H1 (cell line): ENCODE measurements around the gene TXNDC5. TPM values are rescaled to one million over a fixed set of nuclear protein-coding genes. Genes with fewer than 3 reads are reported as not detected.

ENCODE experiments used
- EZH2 ChIP-seq: fragments of 200-600 bp; sonication (generic); IDR thresholded peaks from 2 replicates; pipeline ENCODE4 v1.7.1; 2012; ENCODE audit warnings: low read depth, mild to moderate bottlenecking, moderate library complexity, low read length, inconsistent platforms; ENCODE audit not compliant: severe bottlenecking
- SUZ12 ChIP-seq: fragments of 200-600 bp; sonication (generic); IDR thresholded peaks from 2 replicates; pipeline ENCODE4 v1.6.1; 2012; ENCODE audit warnings: mild to moderate bottlenecking, inconsistent platforms, low read length, moderate library complexity, mixed read lengths
- TAF7 ChIP-seq: optimal IDR thresholded peaks from 2 replicates; pipeline ENCODE3; 2011; ENCODE audit warnings: low read depth, mild to moderate bottlenecking, inconsistent platforms, low read length, moderate library complexity, borderline replicate concordance
- TBP ChIP-seq: IDR thresholded peaks from 2 replicates; pipeline ENCODE4 v1.6.1; 2011; ENCODE audit warnings: low read depth, low read length, improper control_type of control experiment
- polyA plus RNA-seq, 7 experiments: library from polyadenylated mRNA; depleted of rRNA in 3 of 7; stranded (reverse) in 5 of 7; unstranded in 2 of 7; fragments of >200 nt in 5 of 7; fragments of 200-250 nt in 2 of 7; gene quantifications; 1 replicate in 5 of 7; 2 replicates in 1 of 7; 4 replicates in 1 of 7; pipeline versions ENCODE4 v1.2.1 to v1.2.3, GENCODE V29; 2011 to 2013; ENCODE audit warnings: missing spikeins in 2 of 7, mixed read lengths in 2 of 7
- total RNA-seq: library from RNA; stranded (reverse); fragmentation: NEBNext Ultra II Directional; extraction: Animal tissue kit (Norgen Biotek cat#: 25700); gene quantifications from 2 replicates; pipeline ENCODE4 v1.2.1, GENCODE V29; 2021
- TF ChIP-seq, protein P1 (sequence below): IDR thresholded peaks from 2 replicates; pipeline ENCODE4 v1.6.1; 2012; ENCODE audit warnings: low read length, inconsistent platforms
- TF ChIP-seq, protein P2 (sequence below): IDR thresholded peaks from 2 replicates; pipeline ENCODE4 v1.6.1; 2012; ENCODE audit warnings: inconsistent platforms
- TF ChIP-seq, protein P3 (sequence below): IDR thresholded peaks from 2 replicates; pipeline ENCODE4 v1.6.1; 2011; ENCODE audit warnings: low read length, improper control_type of control experiment

TXNDC5 gene
- total and polyA plus RNA-seq, 2 of the 8 experiments (the other 6 are each of a cell fraction or from before 2014, with no cell fraction given), result 114 to 172 TPM

DNA sequence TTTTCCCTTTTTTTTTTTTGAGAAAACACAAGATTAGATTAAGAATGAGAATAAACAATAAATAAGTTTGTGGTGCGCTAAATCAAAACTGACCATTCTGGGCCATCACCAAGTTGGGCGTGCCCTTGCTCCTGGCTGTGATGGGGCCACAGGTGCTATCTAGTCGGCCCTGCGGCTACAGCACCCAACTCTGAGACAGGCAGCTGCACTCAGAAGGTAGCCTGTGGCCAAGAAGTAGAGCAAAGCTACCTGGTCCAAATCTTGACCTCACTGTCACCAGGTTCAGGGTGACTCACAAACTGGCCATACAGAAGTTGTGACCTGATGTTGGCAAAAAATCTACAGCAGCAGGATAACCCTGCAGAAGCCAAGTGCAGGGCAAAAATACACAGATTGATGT lies 3.4 kb downstream of the TXNDC5 start (continued):
- TF ChIP-seq, protein P1, sequence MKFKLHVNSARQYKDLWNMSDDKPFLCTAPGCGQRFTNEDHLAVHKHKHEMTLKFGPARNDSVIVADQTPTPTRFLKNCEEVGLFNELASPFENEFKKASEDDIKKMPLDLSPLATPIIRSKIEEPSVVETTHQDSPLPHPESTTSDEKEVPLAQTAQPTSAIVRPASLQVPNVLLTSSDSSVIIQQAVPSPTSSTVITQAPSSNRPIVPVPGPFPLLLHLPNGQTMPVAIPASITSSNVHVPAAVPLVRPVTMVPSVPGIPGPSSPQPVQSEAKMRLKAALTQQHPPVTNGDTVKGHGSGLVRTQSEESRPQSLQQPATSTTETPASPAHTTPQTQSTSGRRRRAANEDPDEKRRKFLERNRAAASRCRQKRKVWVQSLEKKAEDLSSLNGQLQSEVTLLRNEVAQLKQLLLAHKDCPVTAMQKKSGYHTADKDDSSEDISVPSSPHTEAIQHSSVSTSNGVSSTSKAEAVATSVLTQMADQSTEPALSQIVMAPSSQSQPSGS, result no peak
- no peak for TF ChIP-seq TBP
- TF ChIP-seq, protein P2, sequence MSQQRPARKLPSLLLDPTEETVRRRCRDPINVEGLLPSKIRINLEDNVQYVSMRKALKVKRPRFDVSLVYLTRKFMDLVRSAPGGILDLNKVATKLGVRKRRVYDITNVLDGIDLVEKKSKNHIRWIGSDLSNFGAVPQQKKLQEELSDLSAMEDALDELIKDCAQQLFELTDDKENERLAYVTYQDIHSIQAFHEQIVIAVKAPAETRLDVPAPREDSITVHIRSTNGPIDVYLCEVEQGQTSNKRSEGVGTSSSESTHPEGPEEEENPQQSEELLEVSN, result no peak
- TF ChIP-seq, protein P3, sequence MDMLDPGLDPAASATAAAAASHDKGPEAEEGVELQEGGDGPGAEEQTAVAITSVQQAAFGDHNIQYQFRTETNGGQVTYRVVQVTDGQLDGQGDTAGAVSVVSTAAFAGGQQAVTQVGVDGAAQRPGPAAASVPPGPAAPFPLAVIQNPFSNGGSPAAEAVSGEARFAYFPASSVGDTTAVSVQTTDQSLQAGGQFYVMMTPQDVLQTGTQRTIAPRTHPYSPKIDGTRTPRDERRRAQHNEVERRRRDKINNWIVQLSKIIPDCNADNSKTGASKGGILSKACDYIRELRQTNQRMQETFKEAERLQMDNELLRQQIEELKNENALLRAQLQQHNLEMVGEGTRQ, result no peak
- TF ChIP-seq EZH2, result no peak
- no peak for TF ChIP-seq TAF7
- no peak for TF ChIP-seq SUZ12
- TF ChIP-seq, all 59 proteins: peak for 0
